ACC112 (cell line): Measurements from ENCODE around the gene AFAP1L1.

ENCODE experiments used
- H2AFZ ChIP-seq: fragments of 200-600 bp; sonication (generic); one replicate; pipeline ENCODE4 v1.6.0; 2017; ENCODE audit warnings: antibody characterized with exemption, low read length; ENCODE audit not compliant: unreplicated experiment
- H3K27ac ChIP-seq: fragments of 200-600 bp; sonication (generic); 2 replicates; pipeline ENCODE4 v1.5.1; 2014; ENCODE audit warnings: low read depth, mild to moderate bottlenecking, antibody characterized with exemption, low read length, moderate library complexity
- H3K27me3 ChIP-seq: fragments of 200-600 bp; sonication (generic); 2 replicates; pipeline ENCODE4 v1.6.1; 2014; ENCODE audit warnings: mild to moderate bottlenecking, antibody characterized with exemption, low read length, moderate library complexity, mixed read lengths; ENCODE audit not compliant: insufficient read depth
- H3K36me3 ChIP-seq: fragments of 200-600 bp; sonication (generic); 2 replicates; pipeline ENCODE4 v1.6.1; 2016; ENCODE audit warnings: mild to moderate bottlenecking, antibody characterized with exemption, low read length, moderate library complexity, mixed read lengths; ENCODE audit not compliant: insufficient read depth
- H3K4me1 ChIP-seq: fragments of 200-600 bp; sonication (generic); one replicate; pipeline ENCODE4 v1.6.1; 2016; ENCODE audit warnings: low read length, mixed read lengths; ENCODE audit not compliant: insufficient read depth, unreplicated experiment, control insufficient read depth
- H3K4me3 ChIP-seq: fragments of 200-600 bp; sonication (generic); 2 replicates; pipeline ENCODE4 v1.5.1; 2014; ENCODE audit warnings: mild to moderate bottlenecking, low read depth, low read length
- H3K79me2 ChIP-seq: fragments of 200-600 bp; sonication (generic); one replicate; pipeline ENCODE4 v1.6.0; 2016; ENCODE audit warnings: low read length; ENCODE audit not compliant: control insufficient read depth, unreplicated experiment, insufficient read depth

AFAP1L1 gene

DNA sequence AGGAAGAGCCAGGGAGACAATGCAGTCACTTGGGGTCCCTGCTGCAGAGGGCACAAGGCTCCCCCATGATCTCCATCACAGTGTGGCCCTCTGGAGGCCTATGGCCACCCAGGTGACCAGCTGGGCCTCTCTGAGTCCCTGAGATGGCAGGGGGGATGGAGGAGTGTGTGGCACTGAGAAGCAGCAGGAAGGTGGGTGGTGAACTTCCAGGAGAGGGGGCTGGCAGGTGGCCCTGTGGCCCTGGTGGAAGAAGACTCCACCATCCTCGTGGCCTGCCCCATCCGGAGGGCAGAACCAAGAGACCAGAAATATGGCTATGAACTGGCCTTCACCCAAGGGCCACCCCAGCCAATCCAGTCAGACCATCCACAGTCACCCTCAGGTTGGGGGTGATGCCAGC lies 31.7 kb upstream of the AFAP1L1 start:
- H3K79me2 ChIP-seq, result no peaks in the 10 kb centered on the region
- no peak overlapping the region for H3K4me3 ChIP-seq
- peaks cover 23% of the 10 kb centered on the region; the same call in 1 of the 2 replicates for H3K36me3 ChIP-seq
- no peak overlapping the region for H2AFZ ChIP-seq
- no peaks in the 10 kb centered on the region for H3K27me3 ChIP-seq
- H3K4me1 ChIP-seq, result no peaks in the 10 kb centered on the region
- H3K27ac ChIP-seq, result no peak overlapping the region

DNA sequence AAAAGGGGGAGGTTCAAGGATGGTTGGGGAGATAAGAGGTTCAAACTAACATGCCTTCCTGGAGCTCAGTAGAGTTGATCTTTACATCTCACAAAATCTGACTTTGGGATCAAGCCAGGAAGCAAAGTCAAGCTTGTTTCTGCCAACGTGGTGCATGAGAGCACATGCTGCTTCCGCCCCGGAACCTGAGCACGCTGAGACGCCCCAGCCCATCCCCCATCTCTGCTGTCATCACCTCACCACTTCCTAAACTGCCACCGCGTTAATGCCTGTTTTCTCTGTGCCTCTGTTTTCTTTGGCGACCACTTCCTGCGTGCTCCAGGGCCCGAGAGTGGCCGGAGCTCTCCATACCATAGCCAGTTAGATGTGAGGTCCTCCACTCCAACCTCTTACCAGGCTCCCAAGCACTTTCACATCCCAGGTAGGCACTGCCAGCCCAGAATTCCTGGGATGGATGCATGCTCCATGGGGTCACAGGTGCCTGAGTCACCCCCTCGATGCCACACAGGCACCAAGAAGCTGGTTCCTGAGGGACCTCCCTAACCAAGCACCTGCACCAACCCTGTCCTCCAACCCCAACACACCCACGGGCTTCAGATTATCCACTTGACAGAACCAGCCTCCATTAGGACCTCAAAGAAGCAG lies 31.2 kb upstream of the AFAP1L1 start:
- H3K27ac ChIP-seq, result no peak overlapping the region
- no peaks in the 10 kb centered on the region for H3K4me1 ChIP-seq
- no peaks in the 10 kb centered on the region for H3K79me2 ChIP-seq
- H3K4me3 ChIP-seq, result no peak overlapping the region
- H2AFZ ChIP-seq, result no peak overlapping the region
- no peaks in the 10 kb centered on the region for H3K27me3 ChIP-seq
- peaks cover 27% of the 10 kb centered on the region; the same call in 1 of the 2 replicates for H3K36me3 ChIP-seq

DNA sequence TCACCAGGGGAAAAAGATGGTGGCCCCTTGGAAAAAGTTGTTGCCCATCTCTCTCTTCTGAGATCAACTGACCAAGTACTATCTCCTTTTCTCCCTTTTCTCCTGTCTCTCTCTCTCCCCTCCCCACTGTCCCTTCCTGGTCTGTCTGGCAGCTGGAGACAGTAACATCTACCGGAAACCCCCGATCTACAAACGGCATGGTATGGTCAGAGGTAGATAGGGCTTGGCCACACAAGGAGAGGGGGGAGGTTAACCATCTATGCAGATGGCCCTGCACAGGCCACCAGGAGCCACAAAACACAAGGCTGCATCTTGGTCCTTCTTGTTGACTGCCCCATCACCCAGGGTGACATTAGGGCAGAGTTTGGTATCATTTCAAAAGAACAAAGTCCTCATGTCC lies 29.3 kb upstream of the AFAP1L1 start:
- peaks cover 31% of the 10 kb centered on the region for H3K36me3 ChIP-seq
- no peaks in the 10 kb centered on the region for H3K4me1 ChIP-seq
- H3K79me2 ChIP-seq, result no peaks in the 10 kb centered on the region
- no peak overlapping the region for H3K27ac ChIP-seq
- no peak overlapping the region for H3K4me3 ChIP-seq
- H3K27me3 ChIP-seq, result no peaks in the 10 kb centered on the region
- no peak overlapping the region for H2AFZ ChIP-seq

DNA sequence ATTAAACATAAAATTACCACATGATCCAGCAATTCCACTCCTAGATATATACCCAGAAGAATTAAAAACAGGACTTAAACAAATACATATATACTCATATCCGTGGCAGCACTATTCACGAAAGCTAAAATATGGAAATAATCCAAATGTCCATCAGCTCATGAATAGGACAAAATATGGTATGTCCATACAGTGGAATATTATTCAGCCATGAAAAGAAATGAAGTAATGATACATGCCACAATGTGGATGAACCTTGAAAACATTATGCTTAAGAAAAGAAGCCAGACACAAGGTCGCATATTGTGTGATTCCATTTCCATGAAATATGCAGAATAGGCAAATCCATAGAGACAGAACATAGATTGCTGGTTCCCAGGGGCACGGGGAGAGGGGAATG lies 24.8 kb upstream of the AFAP1L1 start:
- Histone ChIP-seq H3K4me3 (no peak overlapping the region), H3K4me1 (no peaks in the 10 kb centered on the region), H2AFZ (no peak overlapping the region), H3K27me3 (no peaks in the 10 kb centered on the region), H3K79me2 (no peaks in the 10 kb centered on the region), H3K27ac (no peak overlapping the region), H3K36me3 (peaks cover 46% of the 10 kb centered on the region)

DNA sequence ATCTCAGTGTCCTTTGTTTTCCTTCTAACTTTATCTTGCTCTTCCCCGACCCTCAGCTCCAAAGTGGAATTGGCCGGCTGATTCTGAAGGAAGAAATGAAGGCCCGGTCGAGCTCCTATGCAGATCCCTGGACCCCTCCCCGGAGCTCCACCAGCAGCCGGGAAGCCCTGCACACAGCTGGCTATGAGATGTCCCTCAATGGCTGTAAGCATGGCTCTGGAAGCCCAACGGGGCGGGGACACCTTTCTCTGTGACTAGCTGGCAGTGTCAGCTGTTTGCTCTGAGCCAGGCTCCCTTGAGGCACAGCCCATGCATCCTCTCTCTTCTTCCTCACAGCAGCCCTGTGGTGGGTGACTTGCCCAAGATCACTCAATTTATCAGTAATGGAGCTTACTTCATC lies 23.9 kb upstream of the AFAP1L1 start:
- Histone ChIP-seq H3K36me3 (peaks cover 49% of the 10 kb centered on the region), H3K27me3 (no peaks in the 10 kb centered on the region), H3K4me3 (no peak overlapping the region), H3K27ac (no peak overlapping the region), H2AFZ (no peak overlapping the region), H3K4me1 (no peaks in the 10 kb centered on the region), H3K79me2 (no peaks in the 10 kb centered on the region)

DNA sequence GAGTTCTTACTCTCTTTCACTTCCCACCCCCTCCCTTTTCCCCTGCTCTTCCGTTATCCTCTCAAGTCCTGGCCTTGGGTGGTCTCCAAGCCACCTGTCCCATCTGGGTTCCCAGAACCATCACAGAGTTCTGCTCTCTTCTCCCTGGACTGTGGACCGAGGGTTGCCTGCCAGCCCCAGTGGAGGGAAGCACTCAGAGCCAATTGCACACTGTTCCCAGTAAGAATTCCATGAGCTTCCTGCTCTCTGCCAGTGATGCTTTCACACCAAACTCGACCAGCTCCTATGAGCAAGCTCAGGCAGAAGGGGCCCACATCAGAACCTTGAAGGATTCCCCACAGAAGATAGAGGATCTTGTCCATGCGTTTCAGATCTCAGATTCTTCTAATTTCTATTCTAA lies 20.1 kb upstream of the AFAP1L1 start:
- Histone ChIP-seq H2AFZ (no peak overlapping the region), H3K4me3 (no peak overlapping the region), H3K27ac (no peak overlapping the region), H3K27me3 (no peaks in the 10 kb centered on the region), H3K4me1 (peaks cover 10% of the 10 kb centered on the region), H3K36me3 (peaks cover 56% of the 10 kb centered on the region), H3K79me2 (no peaks in the 10 kb centered on the region)

DNA sequence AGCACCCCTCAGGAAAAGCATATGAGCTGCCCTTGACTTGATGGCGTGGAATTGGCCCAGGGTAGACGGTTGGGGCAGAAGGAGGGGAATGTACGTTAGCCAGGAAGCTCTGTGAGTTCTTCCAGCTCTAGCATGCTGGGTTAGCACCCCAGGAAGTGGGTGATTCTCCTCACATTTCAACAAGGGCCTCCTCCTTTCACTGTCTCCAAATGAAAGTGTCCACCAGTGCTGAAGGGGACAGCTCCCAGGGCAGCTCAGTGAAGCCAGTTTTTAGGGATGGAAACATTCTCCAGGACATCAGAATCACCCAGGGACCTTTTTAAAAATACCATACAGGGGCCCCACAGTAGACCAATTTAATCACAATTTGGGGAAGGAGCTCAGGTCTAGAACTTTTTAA lies 17.2 kb upstream of the AFAP1L1 start:
- no peaks in the 10 kb centered on the region for H3K79me2 ChIP-seq
- no peaks in the 10 kb centered on the region for H3K27me3 ChIP-seq
- no peak overlapping the region for H3K27ac ChIP-seq
- no peak overlapping the region for H2AFZ ChIP-seq
- H3K36me3 ChIP-seq, result peaks cover 49% of the 10 kb centered on the region; the same call in 1 of the 2 replicates
- no peak overlapping the region for H3K4me3 ChIP-seq
- peaks cover 29% of the 10 kb centered on the region for H3K4me1 ChIP-seq

DNA sequence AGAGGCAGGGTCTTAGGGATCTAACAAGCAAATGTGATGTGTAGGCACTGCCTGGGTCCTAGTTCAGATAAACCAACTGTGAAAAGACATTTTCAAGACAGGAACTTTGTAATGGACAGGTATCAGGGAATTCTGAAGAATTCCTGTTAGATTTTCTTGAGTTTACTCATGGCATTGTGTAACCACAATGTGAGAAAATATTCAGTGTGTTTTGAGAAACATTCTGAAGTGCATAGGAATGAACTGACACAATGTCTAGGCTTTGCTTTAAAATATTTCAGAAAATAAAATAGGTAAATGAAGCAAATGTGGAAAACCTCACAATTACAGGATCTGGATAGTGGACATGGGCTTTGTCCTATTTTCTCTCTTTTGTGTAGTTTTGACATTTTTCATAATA lies 15.2 kb upstream of the AFAP1L1 start:
- no peak overlapping the region for H3K4me3 ChIP-seq
- no peak overlapping the region for H2AFZ ChIP-seq
- H3K79me2 ChIP-seq, result no peaks in the 10 kb centered on the region
- peaks cover 29% of the 10 kb centered on the region for H3K4me1 ChIP-seq
- H3K27me3 ChIP-seq, result no peaks in the 10 kb centered on the region
- peak overlapping the region; percentile 73 for H3K27ac ChIP-seq
- H3K36me3 ChIP-seq, result peaks cover 35% of the 10 kb centered on the region; the same call in 1 of the 2 replicates

DNA sequence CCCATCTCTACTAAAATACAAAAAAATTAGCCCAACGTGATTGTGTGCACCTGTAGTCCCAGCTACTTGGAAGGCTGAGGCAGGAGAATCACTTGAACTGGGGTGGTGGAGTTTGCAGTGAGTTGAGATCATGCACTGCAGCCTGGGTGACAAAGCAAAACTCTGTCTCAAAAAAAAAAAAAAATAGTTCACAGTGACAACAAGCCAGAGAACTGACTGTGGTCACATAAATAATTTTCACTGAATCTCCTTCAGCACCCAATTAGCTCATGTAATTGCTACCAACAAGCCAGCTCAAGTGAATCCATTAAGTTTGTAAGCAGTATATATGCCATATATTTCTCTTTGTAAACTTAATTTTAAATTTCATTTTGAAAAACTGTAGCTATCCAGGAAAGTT lies 14.5 kb upstream of the AFAP1L1 start:
- peak overlapping the region; percentile 73 for H3K27ac ChIP-seq
- no peaks in the 10 kb centered on the region for H3K27me3 ChIP-seq

DNA sequence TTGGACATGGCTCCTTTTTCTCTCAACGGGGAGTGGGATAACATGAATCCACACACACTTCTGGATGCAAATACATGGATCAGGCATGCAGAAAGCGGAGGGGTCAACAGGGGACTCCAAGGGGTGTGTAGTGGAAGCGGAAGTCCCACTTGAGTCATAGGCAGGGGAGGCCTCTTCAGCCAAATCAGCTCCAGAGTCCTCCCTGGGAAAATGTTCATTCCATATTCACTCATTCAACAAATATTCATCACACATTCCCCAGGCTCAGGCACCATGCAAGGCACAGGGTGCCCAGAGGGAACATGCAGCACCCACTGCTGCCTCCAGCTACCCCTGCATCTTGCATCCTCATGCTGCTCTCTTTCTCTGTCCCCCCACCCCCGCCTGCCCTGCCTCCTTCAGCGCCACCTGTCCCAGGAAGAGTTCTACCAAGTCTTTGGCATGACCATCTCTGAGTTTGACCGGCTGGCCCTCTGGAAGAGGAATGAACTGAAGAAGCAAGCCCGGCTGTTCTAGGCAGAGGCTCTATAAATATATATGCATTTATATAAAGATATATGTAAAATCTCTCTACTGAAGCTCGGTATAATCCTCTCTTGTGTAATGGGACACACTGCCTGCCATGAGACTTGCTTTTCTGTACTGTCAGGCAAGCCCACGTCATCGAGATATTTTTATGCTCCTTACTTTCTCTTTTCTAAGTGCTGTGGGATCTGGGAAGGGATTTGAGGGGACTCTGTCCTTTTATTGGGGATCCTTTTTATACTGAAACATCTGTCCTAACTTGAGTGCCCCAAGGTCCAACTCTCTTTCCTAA lies 13.6 kb upstream of the AFAP1L1 start:
- Histone ChIP-seq H3K79me2 (no peaks in the 10 kb centered on the region), H2AFZ (no peak overlapping the region), H3K36me3 (peaks cover 23% of the 10 kb centered on the region; the same call in 1 of the 2 replicates), H3K27ac (peak overlapping the region; percentile 73), H3K27me3 (no peaks in the 10 kb centered on the region), H3K4me3 (no peak overlapping the region), H3K4me1 (peaks cover 29% of the 10 kb centered on the region)

More for the DNA sequence above, 14.5 kb upstream of the AFAP1L1 start:
- no peak overlapping the region for H2AFZ ChIP-seq
- peaks cover 29% of the 10 kb centered on the region for H3K4me1 ChIP-seq
- H3K4me3 ChIP-seq, result no peak overlapping the region
- no peaks in the 10 kb centered on the region for H3K79me2 ChIP-seq
- H3K36me3 ChIP-seq, result peaks cover 29% of the 10 kb centered on the region; the same call in 1 of the 2 replicates

DNA sequence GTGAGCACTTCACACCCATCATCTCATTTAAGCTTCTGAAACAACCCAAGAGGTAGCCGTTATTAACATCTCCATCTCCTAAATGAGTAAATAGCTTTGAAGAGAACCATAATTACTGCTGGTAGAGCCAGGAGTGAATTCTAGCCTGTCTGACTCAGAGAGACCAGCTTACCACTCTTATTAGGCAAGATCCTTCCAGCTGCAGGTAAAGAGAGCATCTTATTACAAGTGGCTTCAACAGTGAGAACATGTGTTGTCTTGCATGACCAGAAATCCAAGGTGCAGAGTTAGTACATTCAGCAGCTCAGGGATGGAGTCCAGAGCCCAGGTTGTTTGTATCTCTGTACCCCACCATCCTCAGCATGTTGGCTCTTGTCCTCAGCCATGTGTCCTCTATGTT lies 10.9 kb upstream of the AFAP1L1 start:
- Histone ChIP-seq H2AFZ (no peak overlapping the region), H3K27me3 (no peaks in the 10 kb centered on the region), H3K36me3 (peaks cover 13% of the 10 kb centered on the region; the same call in 1 of the 2 replicates), H3K4me3 (no peak overlapping the region), H3K4me1 (peaks cover 25% of the 10 kb centered on the region), H3K79me2 (no peaks in the 10 kb centered on the region), H3K27ac (no peak overlapping the region)
